DND-41 (cell line): ENCODE results near the gene GNS.

Experiments
- EZH2 ChIP-seq: IDR thresholded peaks from 3 replicates; pipeline ENCODE4 v1.6.1; 2012; ENCODE audit warnings: borderline replicate concordance, low read depth, mild to moderate bottlenecking, moderate library complexity, low read length, inconsistent platforms; ENCODE audit not compliant: severe bottlenecking
- TF ChIP-seq, protein P1 (sequence below): IDR thresholded peaks from 2 replicates; pipeline ENCODE4 v1.5.1; 2012; ENCODE audit warnings: borderline replicate concordance, low read length, moderate library complexity, mild to moderate bottlenecking; ENCODE audit not compliant: poor library complexity, severe bottlenecking; ENCODE audit errors: extremely low read depth

DNA sequence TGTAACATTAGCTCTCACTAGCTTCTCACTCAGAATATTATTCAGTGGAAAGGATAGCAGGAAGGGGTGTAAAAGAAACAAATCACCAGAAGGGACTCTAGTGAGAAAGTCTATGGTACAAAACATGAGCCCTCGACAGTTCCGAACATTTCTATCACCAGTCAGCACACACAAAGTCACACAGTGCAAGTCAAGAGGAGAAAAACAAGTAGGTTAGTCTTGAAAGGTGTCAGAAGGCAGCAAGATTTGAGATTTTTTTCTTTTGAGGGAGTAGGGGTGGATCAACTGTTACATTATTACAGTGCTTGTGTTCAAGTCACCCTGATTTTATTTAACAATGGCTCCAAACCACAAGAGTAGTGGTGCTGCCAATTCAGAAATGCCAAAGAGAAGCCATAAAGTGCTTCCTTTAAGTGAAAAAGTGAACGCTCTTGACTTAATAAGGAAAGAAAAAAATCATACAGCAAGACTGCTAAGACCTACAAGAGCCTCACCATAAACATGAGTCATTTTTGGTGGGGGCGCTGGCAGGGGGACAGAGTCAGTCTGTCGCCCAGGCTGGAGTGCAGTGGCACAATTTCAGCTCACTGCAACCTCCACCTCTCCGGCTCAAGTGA lies 42.3 kb downstream of the GNS start:
- TF ChIP-seq EZH2: no peak
- TF ChIP-seq, protein P1, sequence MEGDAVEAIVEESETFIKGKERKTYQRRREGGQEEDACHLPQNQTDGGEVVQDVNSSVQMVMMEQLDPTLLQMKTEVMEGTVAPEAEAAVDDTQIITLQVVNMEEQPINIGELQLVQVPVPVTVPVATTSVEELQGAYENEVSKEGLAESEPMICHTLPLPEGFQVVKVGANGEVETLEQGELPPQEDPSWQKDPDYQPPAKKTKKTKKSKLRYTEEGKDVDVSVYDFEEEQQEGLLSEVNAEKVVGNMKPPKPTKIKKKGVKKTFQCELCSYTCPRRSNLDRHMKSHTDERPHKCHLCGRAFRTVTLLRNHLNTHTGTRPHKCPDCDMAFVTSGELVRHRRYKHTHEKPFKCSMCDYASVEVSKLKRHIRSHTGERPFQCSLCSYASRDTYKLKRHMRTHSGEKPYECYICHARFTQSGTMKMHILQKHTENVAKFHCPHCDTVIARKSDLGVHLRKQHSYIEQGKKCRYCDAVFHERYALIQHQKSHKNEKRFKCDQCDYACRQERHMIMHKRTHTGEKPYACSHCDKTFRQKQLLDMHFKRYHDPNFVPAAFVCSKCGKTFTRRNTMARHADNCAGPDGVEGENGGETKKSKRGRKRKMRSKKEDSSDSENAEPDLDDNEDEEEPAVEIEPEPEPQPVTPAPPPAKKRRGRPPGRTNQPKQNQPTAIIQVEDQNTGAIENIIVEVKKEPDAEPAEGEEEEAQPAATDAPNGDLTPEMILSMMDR: no peak
